Measurements from ENCODE around the gene PKNOX2.

PKNOX2 gene

GRCh38 chr11:125289419-125290098 is 125.0 kb downstream of the PKNOX2 start:
- no peak for DNase-seq

DNA sequence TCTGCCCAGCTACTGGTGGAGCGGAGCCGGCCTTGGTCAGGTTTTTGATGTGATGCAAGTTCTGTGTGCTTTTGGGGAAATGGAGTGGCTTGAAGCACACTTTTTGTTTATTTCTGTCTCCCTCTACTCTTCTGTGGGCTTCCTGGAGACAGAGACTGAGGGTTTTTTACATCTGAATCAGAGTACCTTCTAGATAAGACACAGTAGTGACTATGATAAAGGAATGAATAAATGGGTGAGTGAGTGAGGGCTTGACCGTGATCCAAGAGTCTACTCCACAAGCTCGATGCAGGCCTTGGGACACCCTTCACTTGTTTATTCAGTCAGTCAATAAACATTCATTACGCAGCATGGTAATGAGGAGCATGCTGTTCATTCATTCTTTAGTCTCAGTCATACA is 125.7 kb downstream of the PKNOX2 start:
- no peak for DNase-seq

DNA sequence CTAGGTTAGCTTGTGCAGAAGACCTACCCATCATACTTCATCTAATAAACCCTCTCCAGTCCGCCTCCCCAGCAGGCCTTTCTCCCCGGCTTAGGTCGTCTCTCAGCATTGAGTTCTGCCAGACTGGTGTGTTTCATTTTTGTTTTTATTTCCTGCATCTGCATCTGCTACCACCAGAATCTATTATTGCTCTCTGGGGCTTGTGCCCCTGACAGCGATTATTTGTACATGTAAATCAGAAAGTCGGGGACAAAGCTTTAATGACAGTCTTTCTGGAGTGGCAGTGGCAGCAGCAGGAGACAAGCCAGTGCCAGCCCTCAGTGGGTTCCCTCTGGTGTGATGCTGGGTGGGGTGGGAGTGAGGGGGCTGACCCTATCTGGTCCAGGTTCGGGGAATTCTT is 127.5 kb downstream of the PKNOX2 start:
- no peak for DNase-seq

DNA sequence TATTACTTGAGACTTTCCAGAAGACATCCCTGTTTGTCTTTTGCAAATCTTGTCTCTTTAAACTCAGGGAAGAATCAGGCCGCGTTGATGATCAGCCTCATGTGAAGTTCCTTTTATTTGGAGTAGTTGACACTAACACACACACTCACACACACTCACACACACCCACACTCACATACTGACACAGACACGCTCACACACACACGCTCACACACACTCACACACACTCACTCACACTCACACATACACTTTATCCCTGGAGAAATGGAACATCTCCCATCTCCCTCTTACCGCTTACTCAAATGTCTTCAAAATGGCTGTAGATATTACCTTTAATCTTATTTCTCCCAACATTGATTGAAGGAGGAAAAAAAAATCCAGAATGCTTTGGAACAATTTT is 129.0 kb downstream of the PKNOX2 start:
- DNase-seq, result no peak

DNA sequence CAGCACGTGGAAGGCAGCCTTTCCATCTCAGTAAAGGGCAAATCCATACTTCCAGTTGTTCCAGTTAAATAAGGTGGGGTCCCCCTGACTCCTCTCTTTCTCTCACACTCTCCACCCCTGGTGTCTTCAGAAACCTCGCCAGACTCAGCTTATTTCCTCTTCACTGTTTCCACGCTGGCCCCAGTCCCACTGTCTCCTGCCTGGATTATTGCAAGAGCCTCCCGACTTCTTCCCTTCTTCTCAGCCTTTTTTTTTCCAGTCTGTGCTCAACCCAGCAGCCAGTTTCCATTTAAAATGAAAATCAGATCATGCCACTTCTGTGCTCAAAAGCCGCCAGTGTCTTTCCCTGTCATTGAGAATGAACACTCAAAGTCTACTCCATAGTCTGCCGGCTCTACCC is 131.4 kb downstream of the PKNOX2 start:
- DNase-seq, result no peak

DNA sequence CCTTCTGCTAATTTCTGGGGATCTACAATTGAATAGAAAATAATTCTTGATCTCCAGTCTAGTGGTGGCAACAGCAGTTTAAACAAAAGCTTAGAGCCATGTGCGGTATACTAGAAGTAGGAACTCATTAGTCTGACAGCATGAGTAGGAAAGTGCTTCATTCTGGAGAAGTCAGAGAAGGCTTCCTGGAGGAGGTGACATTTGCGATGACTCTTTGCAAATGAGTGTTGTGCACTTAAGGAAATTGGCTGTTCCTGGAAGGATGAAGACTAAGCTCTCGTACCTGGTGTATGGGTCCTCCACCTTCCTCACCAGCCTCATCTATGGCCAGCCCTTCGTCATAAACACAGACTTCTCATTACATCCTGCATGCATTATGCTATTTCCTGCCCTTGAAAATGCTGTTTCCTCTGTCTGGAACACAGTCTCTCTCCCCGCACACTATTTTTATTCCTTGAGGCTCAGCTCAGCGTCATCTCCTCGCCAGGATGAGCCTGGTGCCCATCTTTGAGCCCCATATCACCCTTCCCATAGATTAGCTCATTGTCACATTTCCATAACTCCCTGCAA is 132.9 kb downstream of the PKNOX2 start:
- DNase-seq, result no peak

GRCh38 chr11:125299061-125299615 is 134.6 kb downstream of the PKNOX2 start:
- no peak for DNase-seq

DNA sequence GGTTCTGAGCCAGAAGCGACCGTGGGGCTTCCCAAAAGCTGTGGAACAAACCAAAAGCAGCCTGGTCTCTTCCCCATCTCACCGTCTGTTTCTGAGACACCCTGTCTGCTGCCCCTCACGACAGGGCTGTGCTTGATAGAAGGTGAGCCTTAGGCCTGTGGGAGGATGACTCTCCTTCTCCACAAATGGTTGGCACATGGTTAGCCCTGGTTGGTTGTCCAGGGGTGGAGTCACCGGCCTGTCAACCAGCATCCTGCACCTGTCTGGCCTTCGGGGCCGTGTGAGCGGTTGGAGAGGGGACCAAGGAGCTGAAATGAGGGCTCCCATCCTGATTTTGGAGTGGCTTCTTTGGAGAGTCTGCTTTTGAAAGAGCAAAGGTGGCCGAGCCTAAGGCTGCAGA is 135.3 kb downstream of the PKNOX2 start:
- DNase-seq, result no peak

GRCh38 chr11:125300791-125301218 is 136.3 kb downstream of the PKNOX2 start:
- no peak for DNase-seq

GRCh38 chr11:125301346-125301745 is 136.8 kb downstream of the PKNOX2 start:
- no peak for DNase-seq

DNA sequence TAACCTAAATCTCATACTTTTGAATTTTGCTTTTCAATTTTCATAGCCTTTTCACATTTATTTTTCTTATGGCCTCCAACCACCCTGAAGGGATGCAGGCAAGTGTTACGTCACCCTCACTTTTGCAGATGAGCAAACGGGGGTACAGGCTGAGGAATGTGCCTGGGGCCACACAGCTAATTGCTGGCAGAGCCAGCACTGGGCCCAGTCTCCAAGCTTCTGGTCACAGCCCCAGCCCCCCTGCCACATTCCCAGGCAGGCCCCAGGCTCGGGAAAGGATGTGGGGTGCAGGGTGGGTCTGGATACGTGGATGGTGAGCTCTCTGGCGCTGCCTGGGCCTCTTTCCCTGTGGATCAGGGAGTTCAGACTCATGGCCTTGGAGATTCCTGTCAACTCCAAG is 138.6 kb downstream of the PKNOX2 start:
- DNase-seq, result no peak

DNA sequence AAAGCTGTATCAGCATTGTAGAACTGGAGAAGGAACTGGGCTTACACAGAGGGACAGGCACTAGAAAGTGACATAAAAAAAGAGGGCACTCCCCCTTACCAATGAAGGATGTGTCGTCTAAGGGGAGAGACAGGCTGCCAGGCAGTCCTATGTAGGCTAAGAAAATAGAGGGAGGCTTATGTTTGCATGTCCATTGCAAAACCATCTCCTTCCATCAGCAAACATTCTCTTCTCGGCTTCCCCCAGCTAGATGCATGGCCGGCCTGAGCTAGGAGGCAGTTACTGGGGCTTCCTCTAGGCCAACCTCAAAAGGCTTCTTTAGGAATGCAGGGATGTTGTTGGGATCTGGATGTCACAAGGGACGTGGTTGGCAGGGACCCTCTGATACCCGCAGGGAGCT is 139.1 kb downstream of the PKNOX2 start:
- no peak for DNase-seq

GRCh38 chr11:125304136-125304535 is 139.6 kb downstream of the PKNOX2 start:
- no peak for DNase-seq

- DNase-seq, result no peak
Observed at GRCh38 chr11:125304876-125305275, 140.3 kb downstream of the PKNOX2 start.

DNA sequence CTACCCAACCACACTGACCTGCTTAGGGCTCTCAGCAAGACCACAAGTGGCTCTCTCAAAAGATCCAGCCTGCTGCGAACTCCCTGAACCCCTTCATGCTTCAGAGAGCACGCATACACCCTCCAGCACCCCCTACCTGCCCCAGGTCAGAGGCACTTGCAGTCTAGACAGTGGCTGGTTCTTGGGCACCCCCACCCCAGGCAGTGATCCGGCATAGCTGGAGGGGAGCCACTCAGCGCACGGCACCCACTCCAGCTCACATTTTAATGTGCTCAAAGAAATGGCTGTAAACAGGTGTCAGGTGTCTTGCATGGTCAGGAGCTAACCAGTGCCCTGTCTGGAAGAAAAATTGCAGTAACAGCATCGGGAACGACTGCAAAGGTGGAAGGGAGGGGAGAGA is 140.8 kb downstream of the PKNOX2 start:
- DNase-seq, result no peak

- DNase-seq, result no peak
Observed at GRCh38 chr11:125306476-125306875, 141.9 kb downstream of the PKNOX2 start.

- no peak for DNase-seq
Observed at GRCh38 chr11:125308246-125308645, 143.7 kb downstream of the PKNOX2 start.

- DNase-seq, result no peak
Observed at GRCh38 chr11:125312391-125312790, 147.8 kb downstream of the PKNOX2 start.

DNA sequence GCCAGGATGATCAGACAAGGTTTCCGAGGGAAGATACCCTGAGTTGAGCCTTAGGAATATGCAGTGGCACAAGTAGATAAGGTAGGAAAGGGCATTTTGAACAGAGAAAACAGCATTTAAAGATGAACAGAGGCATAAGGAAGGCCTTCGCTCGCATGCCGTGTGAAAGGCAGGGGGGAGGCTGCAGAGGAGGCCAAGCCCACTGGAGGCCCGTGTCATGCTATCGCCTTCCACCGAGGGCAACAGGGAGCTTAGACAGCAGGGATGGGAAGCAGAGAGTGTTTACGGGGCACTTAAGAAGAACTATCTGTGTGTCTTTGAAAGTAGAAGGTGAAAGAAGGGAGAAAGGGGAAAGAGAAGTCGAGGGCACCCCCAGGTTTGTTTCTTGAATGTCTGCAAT is 148.3 kb downstream of the PKNOX2 start:
- no peak for DNase-seq

DNA sequence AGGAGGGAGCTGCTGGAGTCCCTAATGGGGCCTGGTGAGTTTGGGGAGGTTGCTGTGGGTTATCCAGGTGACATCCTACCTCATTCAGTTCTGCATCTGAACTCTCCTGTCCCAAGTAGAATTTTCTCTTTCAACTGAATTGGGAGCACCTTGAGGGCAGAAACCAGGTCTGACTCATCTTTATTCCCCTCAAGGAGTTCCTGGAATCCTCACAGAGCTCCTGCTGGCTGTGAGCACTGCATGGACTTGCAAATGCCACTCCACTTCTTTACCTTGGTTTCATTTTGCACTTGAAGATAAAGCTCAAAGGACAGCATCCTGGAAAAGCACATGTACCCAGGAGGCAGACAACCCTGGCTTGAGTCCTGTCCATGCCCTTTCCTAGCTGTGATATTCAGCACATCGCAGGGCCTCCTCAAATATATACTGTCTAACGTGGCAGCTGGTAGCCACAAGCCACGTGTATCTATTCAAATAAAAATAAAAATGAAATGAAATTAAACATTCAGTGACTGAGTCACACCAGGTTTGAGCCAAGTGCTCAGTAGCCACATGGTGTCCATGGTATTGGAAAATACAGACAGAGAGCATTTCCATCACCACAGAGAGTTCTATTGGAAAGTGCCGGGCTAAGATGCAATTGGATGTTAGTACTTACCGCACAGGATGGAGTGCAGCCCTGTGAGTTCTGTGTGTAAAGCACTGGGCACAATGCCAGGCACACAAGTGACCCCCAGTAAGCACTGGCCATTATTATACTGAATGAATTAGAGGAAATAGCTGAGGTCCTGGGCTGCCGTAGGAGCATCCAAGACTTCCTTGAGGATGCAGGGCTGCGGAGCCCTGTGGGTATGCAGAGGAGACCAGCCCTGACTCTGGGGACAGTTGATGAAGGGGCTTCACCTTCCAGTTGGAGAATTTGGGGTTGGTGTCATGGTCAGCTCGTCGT is 149.0 kb downstream of the PKNOX2 start:
- no peak for DNase-seq

DNA sequence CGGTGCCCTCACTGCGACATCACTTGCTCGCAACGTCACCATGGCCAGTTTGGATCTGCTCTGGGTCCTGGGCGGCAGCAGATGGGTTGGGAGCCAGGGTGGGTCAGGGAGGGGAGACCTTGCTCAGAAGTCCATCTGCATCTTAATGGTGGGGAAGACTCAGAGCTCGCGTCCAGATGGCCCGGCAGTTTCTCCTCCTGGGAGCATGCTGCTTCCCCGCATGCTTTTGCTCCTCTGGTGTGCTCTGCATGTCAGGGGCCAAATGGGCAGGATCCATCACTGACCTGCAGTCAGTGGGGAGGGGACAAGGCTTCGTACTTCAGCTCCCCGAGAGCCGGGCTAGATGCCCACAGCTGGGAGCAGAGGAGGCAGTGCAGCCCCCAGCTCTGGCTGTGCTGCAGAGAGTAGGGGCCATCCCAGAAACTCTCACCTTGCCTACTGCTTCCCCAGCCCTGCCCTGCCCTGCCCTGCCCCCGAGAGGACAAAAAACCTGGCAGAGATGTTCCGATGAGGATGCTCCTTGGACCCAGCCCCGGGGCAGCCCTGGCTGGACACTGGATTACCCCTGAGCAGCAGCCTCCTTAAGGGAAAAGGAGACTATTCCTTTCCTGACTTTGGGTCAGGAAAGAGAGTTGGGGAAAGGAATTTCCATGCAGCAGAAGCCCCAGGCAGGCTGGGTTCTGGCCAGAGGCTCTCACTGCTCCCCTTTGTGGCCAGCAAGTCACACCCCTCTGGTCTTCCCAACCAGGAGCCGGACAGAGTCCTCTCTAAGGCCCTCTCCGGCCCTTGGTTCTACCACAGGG is 149.9 kb downstream of the PKNOX2 start:
- DNase-seq, result no peak

- no peak for DNase-seq
Observed at GRCh38 chr11:125315079-125315740, 150.7 kb downstream of the PKNOX2 start.

All from CD4-positive, alpha-beta T cell treated with Interleukin-4 for 4 hours (primary cell).